Cardiac muscle cell (in vitro differentiated cells and primary cell): Measurements from ENCODE around the gene METTL8. TPM values are rescaled to one million over a fixed set of nuclear protein-coding genes. Genes with fewer than 3 reads are reported as not detected.

Experiments used
- DNase-seq, 2 donors: peaks; one replicate each; pipeline versions ENCODE4 v3.0.0 to v3.0.0-alpha.2; 2010 to 2017; ENCODE audit warnings: low read depth in 1 of 2, low spot score in 1 of 2
- H3K27ac ChIP-seq: fragments of 200-600 bp; sonication (generic); 2 replicates; pipeline ENCODE4 v1.5.1; 2016
- H3K27me3 ChIP-seq: fragments of 200-600 bp; sonication (generic); 2 replicates; pipeline ENCODE4 v1.6.0; 2016; ENCODE audit warnings: control low read depth
- H3K36me3 ChIP-seq: fragments of 200-600 bp; sonication (generic); 2 replicates; pipeline ENCODE4 v1.5.1; 2016; ENCODE audit warnings: control low read depth
- H3K4me1 ChIP-seq: fragments of 200-600 bp; sonication (generic); 2 replicates; pipeline ENCODE4 v1.8.1; 2017; ENCODE audit warnings: low read depth, mild to moderate bottlenecking, mixed run types
- H3K4me3 ChIP-seq: fragments of 200-600 bp; sonication (generic); 2 replicates; pipeline ENCODE4 v1.5.1; 2016; ENCODE audit warnings: mild to moderate bottlenecking
- H3K9me3 ChIP-seq: fragments of 200-600 bp; sonication (generic); 2 replicates; pipeline ENCODE4 v1.5.1; 2017; ENCODE audit warnings: low read depth, mild to moderate bottlenecking, control low read depth
- polyA plus RNA-seq: library from polyadenylated mRNA; unstranded; fragments of >200 nt; fragmentation: Nextera tagmentation; extraction: Ambion mirVana; gene quantifications from 2 replicates; pipeline ENCODE4 v1.2.1, GENCODE V29; 2016
- total RNA-seq: library from RNA; depleted of rRNA; stranded (reverse); fragments of >200 nt; gene quantifications from 2 replicates; pipeline ENCODE4 v1.2.3, GENCODE V29; 2016
- TF ChIP-seq, protein P1 (sequence below): IDR thresholded peaks from 2 replicates; pipeline ENCODE4 v1.5.1; 2012; ENCODE audit warnings: low read depth, mild to moderate bottlenecking, low read length

METTL8 gene
- total and polyA plus RNA-seq, 2 experiments from 2014 or later: 12.4 to 15.5 TPM

- no peaks in the 10 kb centered on the region for H3K27me3 ChIP-seq
- H3K36me3 ChIP-seq: no peaks in the 10 kb centered on the region
- H3K4me1 ChIP-seq: no peaks in the 10 kb centered on the region
- peak within 1 kb of the TSS; percentile 51 for H3K4me3 ChIP-seq
- TF ChIP-seq, protein P1, sequence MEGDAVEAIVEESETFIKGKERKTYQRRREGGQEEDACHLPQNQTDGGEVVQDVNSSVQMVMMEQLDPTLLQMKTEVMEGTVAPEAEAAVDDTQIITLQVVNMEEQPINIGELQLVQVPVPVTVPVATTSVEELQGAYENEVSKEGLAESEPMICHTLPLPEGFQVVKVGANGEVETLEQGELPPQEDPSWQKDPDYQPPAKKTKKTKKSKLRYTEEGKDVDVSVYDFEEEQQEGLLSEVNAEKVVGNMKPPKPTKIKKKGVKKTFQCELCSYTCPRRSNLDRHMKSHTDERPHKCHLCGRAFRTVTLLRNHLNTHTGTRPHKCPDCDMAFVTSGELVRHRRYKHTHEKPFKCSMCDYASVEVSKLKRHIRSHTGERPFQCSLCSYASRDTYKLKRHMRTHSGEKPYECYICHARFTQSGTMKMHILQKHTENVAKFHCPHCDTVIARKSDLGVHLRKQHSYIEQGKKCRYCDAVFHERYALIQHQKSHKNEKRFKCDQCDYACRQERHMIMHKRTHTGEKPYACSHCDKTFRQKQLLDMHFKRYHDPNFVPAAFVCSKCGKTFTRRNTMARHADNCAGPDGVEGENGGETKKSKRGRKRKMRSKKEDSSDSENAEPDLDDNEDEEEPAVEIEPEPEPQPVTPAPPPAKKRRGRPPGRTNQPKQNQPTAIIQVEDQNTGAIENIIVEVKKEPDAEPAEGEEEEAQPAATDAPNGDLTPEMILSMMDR: peak; percentile 31
- no peaks in the 10 kb centered on the region for H3K9me3 ChIP-seq
- DNase-seq: peak; percentile 97 to 98
- H3K27ac ChIP-seq: peak within 1 kb of the TSS; percentile 90
Observed at GRCh38 chr2:171434013-171434989, 511 bp upstream of the METTL8 start, which contains the start of gene DCAF17. Gene DCAF17, plus strand, starts transcription at chr2:171434226. Its CDS starts 352 bp downstream, at chr2:171434578.

DNA sequence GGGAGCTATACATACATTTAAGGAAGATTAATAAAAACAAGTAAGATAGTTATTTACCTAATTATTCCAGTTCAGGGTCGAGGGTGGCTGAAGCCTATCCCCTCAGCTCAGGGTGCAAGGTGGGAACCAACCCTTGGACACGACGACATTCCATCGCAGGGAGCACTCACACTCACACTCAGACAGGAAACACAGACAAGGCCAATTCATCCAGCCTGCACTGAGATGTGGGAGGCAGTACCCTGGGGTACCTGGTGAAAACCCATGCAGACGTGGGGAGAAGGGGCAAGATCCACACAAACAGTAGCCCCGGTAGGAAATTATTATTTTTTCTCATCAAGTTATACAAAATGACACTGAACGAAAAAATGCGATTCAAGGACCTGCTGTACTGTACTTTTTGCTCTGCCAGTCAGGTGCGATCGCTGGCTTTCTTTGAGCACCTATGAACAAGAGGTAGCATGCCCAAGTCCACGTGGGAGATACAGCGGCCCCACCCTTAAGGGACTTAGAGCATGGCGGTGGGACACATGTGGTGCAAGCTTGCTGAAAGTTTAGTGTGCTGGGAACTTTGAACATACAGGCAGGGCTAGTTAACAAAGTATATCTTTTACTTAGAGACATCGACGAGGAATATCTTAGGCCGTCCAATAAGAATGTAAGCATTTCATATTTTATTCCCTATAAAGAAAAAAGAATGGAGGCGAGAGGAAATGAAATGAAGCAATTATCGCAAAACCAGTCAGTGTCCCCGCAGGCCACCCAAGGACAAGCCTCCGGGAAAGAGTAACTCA, 624 bp downstream of the METTL8 start:
- peak overlapping the region; percentile 90 for H3K27ac ChIP-seq

GRCh38 chr2:171432206-171432968, 1.4 kb downstream of the METTL8 start:
- TF ChIP-seq, protein P1: no peak
- Histone ChIP-seq H3K4me1 (no peaks in the 10 kb centered on the region), H3K27ac (no peak overlapping the region), H3K9me3 (no peaks in the 10 kb centered on the region), H3K4me3 (no peak overlapping the region), H3K27me3 (no peaks in the 10 kb centered on the region), H3K36me3 (no peaks in the 10 kb centered on the region)
- DNase-seq: no peak

More for the DNA sequence above, 624 bp downstream of the METTL8 start:
- Histone ChIP-seq H3K36me3 (no peaks in the 10 kb centered on the region), H3K9me3 (no peaks in the 10 kb centered on the region), H3K27me3 (no peaks in the 10 kb centered on the region), H3K4me1 (no peaks in the 10 kb centered on the region), H3K4me3 (peak overlapping the region; percentile 51)
- DNase-seq: peak; percentile 16 to 34
- TF ChIP-seq, protein P1: no peak

DNA sequence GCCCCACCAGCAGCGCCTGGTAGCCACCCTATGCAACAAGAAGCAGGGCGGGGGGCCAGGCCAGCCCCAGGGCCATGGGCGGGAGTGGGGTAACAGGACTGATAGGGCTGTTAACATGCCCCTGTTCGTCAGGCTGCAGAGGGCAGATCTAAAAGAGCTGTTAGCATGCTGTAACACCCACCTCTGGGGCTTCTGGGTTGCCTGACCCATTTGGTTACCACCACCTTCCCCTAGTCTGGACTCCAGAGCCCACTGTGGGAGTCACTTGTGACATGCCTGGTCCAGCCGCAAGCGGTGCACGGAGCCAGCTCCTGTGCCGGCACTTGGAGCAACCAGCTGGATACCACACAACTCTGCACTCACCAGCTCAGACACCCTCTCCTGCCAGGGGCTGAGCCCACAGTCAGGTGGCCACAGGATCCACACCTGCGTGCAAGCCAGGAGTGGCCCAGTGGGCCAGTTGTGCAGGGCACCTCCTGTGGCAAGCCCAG, 2.1 kb downstream of the METTL8 start:
- Histone ChIP-seq H3K4me3 (no peak overlapping the region), H3K27ac (no peak overlapping the region)
- no peak for DNase-seq

More for the DNA sequence above, 2.1 kb downstream of the METTL8 start:
- Histone ChIP-seq H3K36me3 (no peaks in the 10 kb centered on the region), H3K4me1 (no peaks in the 10 kb centered on the region), H3K9me3 (no peaks in the 10 kb centered on the region), H3K27me3 (no peaks in the 10 kb centered on the region)
- TF ChIP-seq, protein P1: no peak
